GM21423 (cell line): ENCODE data around the gene PIKFYVE.
A peak's percentile ranks its signal among the peaks of the same experiment; 100 is the strongest.
"Not testable (repeated sequence)": the region's sequence is repeated elsewhere in the genome, so short reads cannot be mapped to it uniquely, and the experiment has no call there.

Experiments used
- ATAC-seq: cut with Tn5 transposase; IDR thresholded peaks from one replicate; pipeline ENCODE4 v1.9.1; 2021; ENCODE audit warnings: mild to moderate bottlenecking, moderate library complexity; ENCODE audit not compliant: unreplicated experiment

Gene PIKFYVE

DNA sequence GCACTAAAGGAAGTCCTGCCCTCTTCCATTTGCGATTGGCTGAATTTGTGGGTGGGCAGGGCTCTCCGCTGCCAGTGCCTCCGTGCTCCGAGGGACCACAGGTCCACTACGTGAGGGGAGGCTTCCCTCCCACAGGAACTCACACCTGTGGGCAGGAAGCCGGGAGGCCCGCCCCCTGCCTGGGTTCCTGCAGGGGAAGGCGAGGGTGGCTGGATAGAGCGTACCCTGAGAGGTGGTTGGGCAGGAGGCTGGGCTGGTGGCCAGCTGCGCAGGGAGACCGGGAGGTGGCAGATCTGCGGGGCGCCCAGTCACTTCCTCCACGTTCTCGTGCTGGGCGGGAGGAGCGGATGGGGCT lies 93.6 kb downstream of the PIKFYVE start:
- no peak for ATAC-seq

DNA sequence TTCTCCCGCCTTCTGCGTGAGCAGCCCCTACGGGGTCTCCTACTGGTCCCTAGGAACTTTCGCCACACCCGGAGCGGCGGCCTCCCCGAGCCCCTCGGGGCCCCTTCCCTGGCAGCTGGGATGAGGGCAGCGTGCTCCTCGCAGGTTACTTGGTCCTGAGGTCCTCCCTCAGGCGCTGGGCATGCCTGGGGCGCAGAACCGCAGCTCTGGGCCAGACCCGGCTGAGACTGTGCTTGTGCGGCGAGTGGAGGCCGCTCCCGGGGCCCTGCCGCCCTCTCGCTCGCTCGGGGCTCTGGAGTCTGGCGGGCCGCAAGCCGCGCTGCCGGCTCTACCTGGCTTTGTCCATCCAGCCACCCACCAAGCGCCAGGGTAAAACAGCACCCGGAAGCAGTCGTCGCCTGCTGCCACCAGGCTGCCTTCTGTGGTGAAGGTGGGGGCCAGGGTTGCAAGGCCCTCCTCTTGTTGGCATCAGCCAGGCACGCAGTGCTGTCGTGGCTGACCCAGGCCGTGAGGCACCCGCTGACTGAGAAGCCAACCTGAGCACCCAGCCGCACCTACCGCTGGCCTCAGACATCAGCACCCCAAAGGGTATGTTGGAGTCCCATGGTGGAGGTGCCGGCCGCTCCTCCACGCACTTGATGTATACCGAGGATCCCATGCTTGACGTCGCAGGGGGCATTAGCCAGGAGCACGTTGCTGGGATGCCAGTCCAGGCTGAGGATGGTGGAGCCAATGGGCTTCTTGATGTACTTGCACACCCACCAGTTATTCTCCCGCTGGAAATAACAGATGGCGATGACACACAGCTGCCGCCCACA lies 94.4 kb downstream of the PIKFYVE start:
- ATAC-seq: no peak

DNA sequence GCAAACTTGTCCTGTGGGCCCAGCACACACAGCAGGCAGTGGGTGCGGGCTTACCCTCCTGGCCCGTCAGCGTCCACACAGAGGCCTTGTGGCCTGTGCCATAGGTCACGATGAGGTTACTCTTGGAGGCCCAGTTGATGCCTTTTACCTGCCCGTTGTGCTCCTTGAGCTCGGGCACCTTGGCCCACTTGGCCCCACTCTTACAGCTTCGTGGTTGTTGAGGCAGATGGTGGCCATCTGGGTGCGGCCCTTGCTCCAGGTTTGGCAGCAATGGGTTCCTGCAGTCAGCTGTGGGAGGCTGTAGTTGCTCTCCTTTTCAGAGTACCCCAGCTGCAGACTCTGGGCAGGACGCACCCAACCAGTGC lies 95.0 kb downstream of the PIKFYVE start:
- ATAC-seq: no peak

DNA sequence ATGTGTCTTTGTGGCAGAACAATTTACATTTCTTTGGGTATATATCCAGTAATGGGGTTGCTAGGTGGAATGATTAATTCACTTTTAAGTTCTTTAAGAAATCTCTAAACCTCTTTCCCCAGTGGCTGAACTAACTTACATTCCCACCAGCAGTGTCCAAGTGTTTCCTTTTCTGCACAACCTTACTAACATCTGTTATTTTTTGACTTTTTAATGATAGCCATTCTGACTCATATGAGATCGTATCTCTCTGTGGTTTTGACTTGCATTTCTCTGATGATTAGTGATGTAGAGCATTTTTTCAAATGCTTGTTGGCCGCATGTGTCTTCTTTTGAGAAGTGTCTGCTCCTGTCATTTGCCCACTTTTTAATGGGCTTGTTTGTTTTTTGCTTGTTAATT lies 97.4 kb downstream of the PIKFYVE start:
- peak; percentile 71 for ATAC-seq

DNA sequence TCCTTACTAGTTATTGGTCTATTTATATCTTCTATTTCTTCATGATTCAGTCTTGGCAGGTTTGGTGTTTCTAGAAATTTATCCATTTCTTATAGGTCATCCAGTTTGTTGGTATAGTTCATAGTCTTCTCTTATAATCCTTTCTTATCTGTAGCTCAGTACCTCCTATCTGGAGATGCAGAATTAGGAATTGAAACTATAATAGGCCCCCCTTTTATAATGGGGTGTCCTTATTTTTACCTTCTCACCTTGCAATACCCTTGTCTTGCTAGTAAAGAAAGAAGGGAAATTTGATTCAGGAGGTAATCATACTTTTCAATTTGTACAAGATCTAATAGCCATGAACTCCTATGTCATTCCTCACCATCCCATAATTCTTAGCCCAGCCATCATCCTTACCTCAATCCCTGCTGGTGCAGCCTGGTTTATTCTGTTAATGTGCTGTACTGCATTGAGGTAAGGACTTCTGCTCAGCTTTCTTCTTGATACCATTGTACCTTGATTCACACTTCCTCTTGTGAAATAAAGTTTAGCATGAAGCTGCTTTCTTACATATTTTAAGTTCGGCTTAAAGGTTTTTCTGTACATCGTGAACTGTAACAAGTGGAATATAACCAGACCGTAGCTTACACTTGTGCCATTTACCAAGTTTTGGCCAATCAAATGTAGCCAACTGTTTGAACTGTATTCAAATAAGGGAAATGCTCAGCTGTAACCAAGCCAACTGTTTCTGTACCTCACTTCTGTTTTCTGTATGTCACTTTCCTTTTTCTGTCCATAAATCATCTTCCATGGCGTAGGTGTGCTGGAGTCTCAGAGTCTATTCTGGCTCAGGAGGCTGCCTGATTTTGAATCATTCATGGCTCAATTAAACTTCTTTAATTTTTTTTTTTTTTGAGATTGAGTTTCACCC lies 100.4 kb downstream of the PIKFYVE start:
- peak; percentile 46 for ATAC-seq

DNA sequence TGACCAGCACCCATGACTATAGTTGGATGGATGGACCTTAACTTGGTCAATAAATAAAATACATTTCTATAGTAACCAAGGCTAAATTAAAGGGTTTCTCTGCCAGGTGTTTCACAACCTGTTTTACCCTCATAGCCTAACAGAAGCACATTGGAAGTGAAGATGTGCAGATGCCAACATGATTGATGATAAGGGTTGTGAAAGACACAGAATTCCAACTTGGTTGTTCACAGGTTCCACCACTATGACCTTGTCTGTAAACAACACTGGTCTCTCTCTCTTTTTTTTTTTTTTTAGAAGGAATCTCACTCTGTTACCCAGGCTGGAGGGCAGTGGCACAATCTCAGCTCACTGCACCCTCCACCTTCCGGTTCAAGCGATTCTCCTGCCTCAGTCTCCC lies 103.0 kb downstream of the PIKFYVE start:
- no peak for ATAC-seq

DNA sequence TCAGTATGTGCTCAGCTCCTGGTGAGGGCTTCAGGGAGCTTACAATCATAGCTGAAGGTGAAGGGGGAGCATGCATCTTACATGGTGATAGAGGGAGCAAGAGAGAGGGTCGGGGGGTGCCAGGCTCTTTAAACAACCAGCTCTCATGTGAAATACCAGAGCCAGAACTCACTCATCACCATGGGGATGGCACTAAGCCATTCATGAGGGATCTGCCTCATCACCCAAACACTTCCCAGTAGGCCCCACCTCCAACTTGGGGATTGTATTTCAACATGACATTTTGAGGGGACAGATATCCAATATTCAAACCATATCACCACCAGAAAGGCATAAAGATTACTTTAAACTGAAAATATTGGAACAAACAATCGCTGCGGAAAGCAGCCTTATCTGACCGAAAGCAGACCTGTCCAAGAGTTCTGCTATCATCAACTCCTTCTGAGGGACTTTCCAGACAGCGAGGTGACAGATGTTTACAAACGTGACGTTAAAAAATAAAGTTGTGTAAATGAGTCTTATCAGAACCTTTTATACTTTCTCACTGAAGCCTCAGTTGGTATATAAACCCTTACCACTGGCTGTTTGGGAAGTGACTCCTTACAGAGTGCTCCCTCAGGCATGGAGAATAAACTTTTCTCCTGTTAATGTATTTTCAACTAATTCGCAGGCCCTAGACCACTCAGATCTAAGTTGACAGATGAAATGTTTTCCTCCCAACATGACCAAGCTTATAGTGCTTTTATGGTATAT lies 105.0 kb downstream of the PIKFYVE start:
- ATAC-seq: no peak

DNA sequence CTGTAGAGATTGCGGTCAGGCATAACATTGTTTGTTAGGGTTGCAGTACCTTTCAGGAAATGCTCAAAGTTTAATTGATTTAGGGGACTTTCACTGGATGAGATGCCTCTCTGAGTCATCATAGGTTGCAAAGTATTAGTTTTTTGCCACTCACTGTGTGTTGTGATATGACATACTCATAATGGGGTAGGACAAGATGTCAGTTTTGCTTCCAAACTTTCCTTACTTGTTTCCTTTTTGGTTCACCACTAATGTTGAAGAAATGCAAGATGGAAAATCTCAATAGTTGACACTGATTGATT lies 105.5 kb downstream of the PIKFYVE start:
- no peak for ATAC-seq

DNA sequence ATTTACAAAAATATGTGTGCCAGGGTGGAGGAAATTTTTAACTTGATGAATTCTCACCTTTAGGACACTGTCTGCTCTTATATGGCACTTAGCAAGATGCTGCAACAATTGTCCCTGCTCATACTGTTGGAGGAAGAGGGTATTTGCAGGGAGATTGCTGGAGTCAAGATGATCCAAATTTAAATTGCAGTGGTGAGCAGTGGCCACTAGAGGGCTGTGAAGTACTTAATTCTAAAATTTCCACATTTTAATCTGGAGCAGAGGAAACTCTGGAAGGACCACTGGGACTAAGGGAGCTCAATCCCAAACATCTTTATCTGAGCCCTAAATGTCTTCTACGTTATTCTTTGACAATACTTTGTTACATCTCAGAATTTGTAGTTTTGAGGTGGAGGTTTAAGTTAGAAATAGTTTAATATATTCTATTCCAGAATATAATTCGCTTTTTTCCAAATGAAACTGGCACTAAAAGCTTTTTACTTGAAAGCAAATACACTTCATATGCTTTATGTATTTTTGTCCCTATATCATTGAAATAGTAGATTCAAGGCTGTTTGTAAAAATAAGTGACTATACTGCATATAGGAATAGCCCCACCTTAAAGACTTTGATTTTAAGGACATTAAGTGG lies 107.5 kb downstream of the PIKFYVE start:
- ATAC-seq: no peak

DNA sequence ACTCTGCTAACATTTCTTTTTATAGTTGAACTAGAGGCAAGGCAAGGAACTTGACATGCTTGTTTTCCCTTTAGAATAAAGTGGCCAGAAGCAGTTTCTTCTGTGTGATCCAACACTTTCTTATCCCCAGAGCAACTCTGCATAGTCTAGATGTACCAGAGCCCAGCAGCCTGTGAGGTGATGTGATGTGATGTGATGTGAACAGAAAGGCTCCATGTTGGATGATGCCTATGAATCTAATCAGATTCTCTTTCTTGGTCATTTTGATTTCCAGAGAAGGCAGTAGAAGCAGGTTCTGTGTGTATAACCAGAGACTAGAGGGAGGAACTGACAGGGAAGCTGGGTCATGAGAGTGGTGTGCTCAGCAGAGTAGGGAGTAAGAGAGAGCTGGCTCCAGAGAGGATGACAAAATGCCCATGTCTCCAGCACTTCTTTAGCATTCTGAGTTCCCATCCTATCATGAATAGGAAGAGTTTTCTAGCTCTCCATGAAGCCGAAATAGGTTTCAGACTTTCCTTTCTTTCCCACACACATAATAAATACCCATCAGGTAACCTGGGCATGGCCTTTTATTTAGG lies 109.5 kb downstream of the PIKFYVE start:
- ATAC-seq: no peak

DNA sequence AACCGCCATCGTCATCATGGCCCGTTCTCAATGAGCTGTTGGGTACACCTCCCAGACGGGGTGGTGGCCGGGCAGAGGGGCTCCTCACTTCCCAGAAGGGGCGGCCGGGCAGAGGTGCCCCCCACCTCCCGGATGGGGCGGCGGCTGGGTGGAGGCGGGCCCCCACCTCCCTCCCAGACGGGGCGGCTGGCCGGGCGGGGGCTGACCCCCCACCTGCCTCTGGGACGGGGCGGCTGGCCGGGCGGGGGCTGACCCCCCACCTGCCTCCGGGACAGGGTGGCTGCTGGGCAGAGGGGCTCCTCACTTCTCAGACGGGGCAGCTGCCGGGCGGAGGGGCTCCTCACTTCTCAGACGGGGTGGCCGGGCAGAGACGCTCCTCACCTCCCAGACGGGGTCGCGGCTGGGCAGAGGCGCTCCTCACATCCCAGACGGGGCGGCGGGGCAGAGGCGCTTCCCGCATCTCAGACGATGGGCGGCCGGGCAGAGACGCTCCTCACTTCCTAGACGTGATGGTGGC lies 111.3 kb downstream of the PIKFYVE start:
- not testable (repeated sequence) for ATAC-seq

DNA sequence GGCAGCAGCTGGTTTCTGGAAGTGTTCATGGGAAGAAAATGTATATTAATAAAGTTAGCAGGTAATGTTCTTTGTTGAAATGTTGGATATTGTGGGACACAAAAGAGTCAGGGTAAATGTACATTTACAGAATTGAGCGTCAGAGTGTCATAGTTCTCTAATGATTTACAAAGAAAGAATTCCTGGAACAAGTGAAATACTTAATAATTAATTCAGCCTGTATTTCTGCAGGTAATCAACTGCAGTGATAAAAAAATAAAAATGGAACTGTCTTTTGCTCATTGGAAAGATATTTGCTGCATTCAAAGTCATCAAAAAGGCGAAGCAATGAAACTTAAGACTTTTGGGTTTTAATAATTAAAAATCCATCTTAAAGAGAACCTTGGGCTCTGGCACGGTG lies 113.1 kb downstream of the PIKFYVE start:
- ATAC-seq: no peak

DNA sequence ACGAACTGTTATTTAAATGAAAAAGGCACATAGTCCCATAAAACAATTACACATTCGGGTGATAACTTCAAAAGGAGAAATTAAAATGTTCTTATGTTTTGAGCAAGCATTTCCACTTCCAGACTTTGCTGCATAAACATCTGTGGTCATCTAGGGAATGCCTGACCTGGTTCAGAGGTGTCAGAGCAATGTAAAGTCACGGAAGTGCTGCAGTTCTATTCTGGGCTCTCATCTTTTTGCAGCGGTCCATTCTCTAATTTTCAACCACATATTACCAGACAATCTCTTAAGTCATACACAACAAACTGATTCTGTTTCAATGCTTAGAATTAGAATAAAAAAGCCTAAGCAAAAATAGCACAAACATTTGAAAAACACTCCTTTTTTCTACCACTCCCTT lies 118.6 kb downstream of the PIKFYVE start:
- ATAC-seq: no peak

DNA sequence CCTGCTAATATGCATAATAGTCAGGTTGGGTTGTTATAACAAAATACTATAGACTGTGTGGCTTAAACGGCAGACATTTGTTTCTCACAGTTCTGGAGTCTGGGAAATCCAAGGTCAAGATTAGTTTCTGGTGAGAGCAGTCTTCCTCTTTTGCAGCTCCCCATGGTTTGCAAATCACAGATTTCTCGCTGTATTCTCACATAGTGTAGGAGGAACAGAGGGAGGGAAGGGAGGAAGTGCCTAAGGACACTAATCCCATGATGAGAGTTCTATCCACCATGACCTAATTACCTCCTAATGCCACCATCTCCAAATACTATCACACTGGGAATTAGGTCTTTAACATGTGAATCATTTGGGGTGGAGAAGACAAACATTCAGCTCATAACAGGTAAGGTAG lies 120.5 kb downstream of the PIKFYVE start:
- no peak for ATAC-seq

DNA sequence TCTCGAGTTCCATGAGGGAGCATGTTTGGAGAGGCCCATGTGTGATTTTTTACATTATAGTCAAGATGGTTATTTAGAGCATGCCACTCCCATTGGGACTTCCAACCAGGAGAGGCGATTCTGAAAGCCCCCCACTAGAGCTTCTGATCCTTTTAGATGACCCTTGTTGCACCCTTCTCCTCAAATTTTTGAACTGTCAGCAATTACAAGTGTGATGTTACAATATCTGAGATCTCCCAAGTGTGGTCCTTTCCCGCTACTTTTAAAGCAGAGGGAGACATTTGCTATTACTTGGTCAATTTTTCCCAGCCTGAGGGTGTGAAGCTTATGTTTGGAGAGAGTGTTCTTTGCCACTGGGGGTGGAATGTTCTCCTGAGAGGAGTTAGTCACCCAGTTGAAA lies 123.9 kb downstream of the PIKFYVE start:
- no peak for ATAC-seq

DNA sequence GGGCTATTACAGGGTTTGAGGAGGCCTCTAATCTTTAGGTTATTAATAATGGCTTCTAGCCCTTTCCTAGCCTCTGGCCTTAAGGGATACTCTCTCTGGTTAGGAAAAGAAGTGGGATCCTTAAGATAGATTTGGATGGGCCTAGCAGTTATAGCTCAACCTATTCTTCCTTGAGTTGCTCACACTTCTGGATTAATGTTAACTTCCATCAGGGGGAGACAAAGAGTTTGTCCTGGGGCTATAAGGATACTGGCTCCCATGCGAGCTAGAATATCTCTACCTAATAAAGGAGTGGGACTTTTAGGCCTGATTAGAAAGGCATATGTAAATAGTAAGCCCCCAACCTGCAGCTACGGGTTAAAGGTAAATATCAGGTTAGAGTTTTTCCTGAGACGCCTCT lies 126.2 kb downstream of the PIKFYVE start:
- ATAC-seq: no peak

DNA sequence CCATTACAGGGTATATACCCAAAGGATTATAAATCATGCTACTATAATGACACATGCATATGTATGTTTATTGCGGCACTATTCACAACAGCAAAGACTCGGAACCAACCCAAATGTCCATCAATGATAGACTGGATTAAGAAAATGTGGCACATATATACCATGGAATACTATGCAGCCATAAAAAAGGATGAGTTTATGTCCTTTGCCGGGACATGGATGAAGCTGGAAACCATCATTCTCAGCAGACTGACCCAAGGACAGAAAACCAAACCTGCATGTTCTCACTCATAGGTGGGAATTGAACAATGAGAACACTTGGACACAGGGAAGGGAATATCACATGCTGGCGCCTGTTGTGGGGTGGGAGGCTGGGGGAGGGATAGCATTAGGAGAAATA lies 130.7 kb downstream of the PIKFYVE start:
- not testable (repeated sequence) for ATAC-seq

DNA sequence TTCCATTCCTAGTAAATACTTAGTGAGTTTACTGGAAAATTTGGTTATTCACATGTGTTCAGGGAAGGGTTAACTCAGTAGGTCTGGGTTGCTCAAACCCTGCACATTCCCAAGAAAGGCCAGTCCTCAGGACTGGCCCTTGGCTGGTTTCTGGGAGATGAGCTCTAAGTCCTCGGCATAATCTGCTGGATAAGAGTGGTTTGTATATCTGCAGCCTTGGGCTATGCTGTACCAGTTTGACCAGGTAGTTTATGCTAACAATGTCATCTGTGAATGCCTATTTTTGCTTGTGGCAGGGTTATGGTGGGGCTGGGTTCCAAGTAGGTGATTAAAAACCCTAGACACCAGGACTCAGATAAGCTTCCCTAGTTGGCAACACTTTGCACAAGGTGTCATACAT lies 133.1 kb downstream of the PIKFYVE start:
- ATAC-seq: no peak

DNA sequence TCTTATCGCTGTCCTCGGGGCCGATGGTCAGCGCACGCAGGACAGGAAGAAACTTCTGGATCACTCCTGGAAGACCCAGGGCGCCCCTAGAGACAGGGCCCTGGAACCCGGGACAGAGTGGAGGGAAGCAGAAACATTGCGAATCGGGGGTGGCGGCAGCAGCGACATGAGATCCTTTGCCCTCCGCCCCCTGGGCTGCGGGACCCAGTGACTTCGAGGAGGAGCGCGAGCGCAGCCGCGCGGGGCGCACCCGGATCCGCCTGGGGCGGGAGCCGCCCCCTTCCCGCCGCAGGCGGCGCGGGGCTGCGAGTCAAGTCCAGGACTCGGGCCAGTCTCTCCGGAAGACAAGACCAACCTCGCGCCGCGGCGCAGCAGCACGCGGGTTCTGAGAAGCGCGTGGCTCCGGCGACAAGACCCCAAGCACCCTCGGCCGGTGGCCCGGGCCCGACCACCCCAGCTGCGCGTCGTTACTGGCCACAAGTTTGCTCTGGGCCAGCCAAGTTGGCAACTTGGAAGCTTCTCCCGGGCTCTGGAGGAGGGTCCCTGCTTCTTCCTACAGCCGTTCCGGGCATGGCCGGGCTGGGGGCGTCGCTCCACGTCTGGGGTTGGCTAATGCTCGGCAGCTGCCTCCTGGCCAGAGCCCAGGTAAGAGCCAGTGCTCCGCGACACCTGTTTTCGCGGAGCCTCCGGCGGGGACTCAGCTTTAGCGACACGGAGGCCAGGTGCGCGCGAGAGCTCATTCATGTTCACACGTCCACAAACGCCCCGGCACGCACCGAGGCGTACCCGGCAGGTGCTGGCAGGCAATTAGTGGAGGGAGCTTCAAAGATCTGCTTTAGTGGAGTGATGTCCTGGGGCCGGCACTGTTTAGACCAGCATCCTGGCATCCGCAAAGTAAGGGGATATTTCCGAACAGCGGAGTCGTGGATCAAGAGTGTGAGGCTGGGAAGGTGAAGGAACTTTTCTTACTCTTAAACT lies 140.7 kb downstream of the PIKFYVE start, which contains the start of gene PTH2R:
Gene PTH2R, plus strand, starts transcription at position 319 of the 978 bp plus-strand sequence. Its CDS starts 252 bp downstream, at position 571.
- no peak for ATAC-seq
